ENCODE measurements around the gene GPR148.

DNA sequence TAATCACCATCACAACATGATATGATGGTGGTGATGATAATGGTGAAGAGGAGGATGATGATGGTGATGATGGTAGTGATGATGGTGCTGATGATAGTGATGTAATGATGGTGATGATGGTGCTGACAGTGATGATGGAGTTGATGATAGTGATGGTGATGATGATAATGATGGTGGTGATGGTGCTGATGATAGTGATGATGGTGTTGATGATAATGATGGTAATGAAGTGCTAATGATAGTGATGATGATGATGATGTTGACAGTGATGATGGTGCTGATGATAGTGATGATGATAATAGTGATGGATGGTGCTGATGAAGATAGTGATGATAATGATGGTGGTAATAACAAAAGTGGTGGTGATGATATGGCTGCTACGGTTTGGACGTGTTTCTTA lies 4.4 kb upstream of the GPR148 start:
- TF ChIP-seq, protein P1, sequence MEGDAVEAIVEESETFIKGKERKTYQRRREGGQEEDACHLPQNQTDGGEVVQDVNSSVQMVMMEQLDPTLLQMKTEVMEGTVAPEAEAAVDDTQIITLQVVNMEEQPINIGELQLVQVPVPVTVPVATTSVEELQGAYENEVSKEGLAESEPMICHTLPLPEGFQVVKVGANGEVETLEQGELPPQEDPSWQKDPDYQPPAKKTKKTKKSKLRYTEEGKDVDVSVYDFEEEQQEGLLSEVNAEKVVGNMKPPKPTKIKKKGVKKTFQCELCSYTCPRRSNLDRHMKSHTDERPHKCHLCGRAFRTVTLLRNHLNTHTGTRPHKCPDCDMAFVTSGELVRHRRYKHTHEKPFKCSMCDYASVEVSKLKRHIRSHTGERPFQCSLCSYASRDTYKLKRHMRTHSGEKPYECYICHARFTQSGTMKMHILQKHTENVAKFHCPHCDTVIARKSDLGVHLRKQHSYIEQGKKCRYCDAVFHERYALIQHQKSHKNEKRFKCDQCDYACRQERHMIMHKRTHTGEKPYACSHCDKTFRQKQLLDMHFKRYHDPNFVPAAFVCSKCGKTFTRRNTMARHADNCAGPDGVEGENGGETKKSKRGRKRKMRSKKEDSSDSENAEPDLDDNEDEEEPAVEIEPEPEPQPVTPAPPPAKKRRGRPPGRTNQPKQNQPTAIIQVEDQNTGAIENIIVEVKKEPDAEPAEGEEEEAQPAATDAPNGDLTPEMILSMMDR (IDR thresholded peaks at IDR 0.05), result no peak
- no peak for TF ChIP-seq POLR2A (IDR thresholded peaks at IDR 0.05)
- TF ChIP-seq EP300 (IDR thresholded peaks at IDR 0.05), result no peak
